ENCODE measurements around the gene NES.

The NES gene

GRCh38 chr1:156703741-156704140 is 26.5 kb upstream of the NES start:
- no peak for DNase-seq (ENCODE audit: low spot score)

- no peak for DNase-seq (ENCODE audit: low spot score)
These were observed 26.1 kb upstream of the NES start for GRCh38 chr1:156703336-156703735.

- DNase-seq (ENCODE audit: low spot score), result no peak
These were observed 23.7 kb upstream of the NES start for GRCh38 chr1:156700736-156701531.

GRCh38 chr1:156698995-156699394 is 21.8 kb upstream of the NES start:
- DNase-seq (ENCODE audit: low spot score), result no peak

- no peak for DNase-seq (ENCODE audit: low spot score)
These were observed 20.3 kb upstream of the NES start for GRCh38 chr1:156697481-156697880.

- no peak for DNase-seq (ENCODE audit: low spot score)
These were observed 19.5 kb upstream of the NES start for GRCh38 chr1:156696755-156697154.

- no peak for DNase-seq (ENCODE audit: low spot score)
These were observed 17.4 kb upstream of the NES start for GRCh38 chr1:156694690-156694962.

GRCh38 chr1:156693848-156694689 is 16.9 kb upstream of the NES start:
- no peak for DNase-seq (ENCODE audit: low spot score)

GRCh38 chr1:156692925-156693847 is 16.0 kb upstream of the NES start:
- no peak for DNase-seq (ENCODE audit: low spot score)

- DNase-seq (ENCODE audit: low spot score), result no peak
These were observed 15.3 kb upstream of the NES start for GRCh38 chr1:156692441-156692924.

GRCh38 chr1:156691665-156692440 is 14.6 kb upstream of the NES start:
- no peak for DNase-seq (ENCODE audit: low spot score)

- DNase-seq (ENCODE audit: low spot score), result no peak
These were observed 14.0 kb upstream of the NES start for GRCh38 chr1:156691191-156691590.

GRCh38 chr1:156690675-156691036 is 13.4 kb upstream of the NES start:
- DNase-seq (ENCODE audit: low spot score), result no peak

GRCh38 chr1:156689953-156690674 is 12.9 kb upstream of the NES start:
- DNase-seq (ENCODE audit: low spot score), result no peak

- peak; percentile 59 for DNase-seq (ENCODE audit: low spot score)
These were observed 12.1 kb upstream of the NES start for GRCh38 chr1:156689035-156689952.

- DNase-seq (ENCODE audit: low spot score), result no peak
These were observed 7.1 kb upstream of the NES start for GRCh38 chr1:156684227-156684782.

GRCh38 chr1:156682166-156682890 is 5.1 kb upstream of the NES start:
- DNase-seq (ENCODE audit: low spot score), result no peak

GRCh38 chr1:156681196-156681960 is 4.2 kb upstream of the NES start:
- no peak for DNase-seq (ENCODE audit: low spot score)
